K562 (cell line): ENCODE measurements around the gene FRMD4A.

Experiments
- PCBP1 ChIP-seq: fragments of 200-400 bp; formaldehyde crosslinking; IDR thresholded peaks from 2 replicates; pipeline ENCODE4 v1.6.1; 2018; ENCODE audit warnings: mild to moderate bottlenecking, low read depth, low read length; ENCODE audit not compliant: poor library complexity, severe bottlenecking
- SREBF2 ChIP-seq: sonication (generic); formaldehyde crosslinking; IDR thresholded peaks from 2 replicates; pipeline ENCODE4 v1.4.0; 2020; ENCODE audit warnings: mild to moderate bottlenecking, missing genetic modification reagents
- TCF7L2 ChIP-seq: fragments of 150-350 bp; IDR thresholded peaks from 2 replicates; pipeline ENCODE4 v1.6.1; 2016; ENCODE audit warnings: low read depth, mild to moderate bottlenecking, low read length, moderate library complexity
- TCFL5 ChIP-seq: fragments of 250-450 bp; sonication (Bioruptor Pico); conservative IDR thresholded peaks from 2 replicates; pipeline ENCODE4 v1.6.1; 2021; ENCODE audit warnings: mild to moderate bottlenecking, moderate library complexity, matching md5 sums
- ZNF830 ChIP-seq: fragments of 250-450 bp; sonication (Bioruptor Pico); IDR thresholded peaks from 2 replicates; pipeline ENCODE4 v1.5.0; 2021; ENCODE audit warnings: mild to moderate bottlenecking

DNA sequence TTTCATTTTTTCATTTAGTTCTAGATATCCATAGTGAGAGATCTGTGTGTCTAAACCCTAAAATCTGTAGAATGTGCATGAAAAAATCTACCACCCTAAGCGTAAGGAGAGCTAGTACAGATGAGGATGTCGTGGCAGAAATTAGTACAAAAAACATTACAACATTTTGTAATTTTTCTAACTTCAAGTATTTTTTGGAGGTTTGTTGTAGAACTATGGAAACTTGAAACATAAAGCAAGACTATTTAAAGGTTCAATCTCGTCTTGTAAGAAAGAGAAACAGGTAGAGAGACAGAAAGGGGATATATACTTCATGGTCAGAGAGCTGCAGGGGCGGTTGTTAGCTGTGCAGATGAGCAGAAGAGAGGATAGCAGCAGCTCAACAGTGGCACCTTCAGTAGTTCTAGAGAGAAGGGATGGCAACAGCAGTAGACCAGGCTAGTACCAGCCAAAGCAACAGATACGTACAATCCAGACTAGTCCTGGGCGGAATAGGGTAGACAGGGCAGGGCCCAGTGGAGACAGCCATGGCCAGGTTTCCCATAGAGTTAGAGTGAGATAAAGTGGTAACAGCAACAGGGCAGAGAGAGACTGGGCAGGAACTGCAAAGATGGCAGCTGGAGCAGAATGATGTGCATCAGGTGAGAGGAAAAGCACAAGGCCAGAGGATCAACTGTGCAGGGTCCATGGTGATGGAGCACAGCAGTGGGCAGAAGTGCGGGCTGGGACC lies 145.2 kb downstream of the FRMD4A start:
- TF ChIP-seq ZNF830 (CRISPR knock-in tag) (peak; percentile 99), TCFL5 (CRISPR knock-in tag) (no peak), SREBF2 (CRISPR knock-in tag) (no peak), TCF7L2 (no peak), PCBP1 (no peak)
